K562 (cell line): Measurements from ENCODE around the gene NCF2.

ENCODE experiments used
- EP300 ChIP-seq: IDR thresholded peaks from 2 replicates; pipeline ENCODE4 v1.6.1; 2012; ENCODE audit warnings: low read length, improper control_type of control experiment
- PHF8 ChIP-seq: fragments of 200-600 bp; sonication (generic); IDR thresholded peaks from 2 replicates; pipeline ENCODE4 v1.6.1; 2012; ENCODE audit warnings: mixed run types, mild to moderate bottlenecking, inconsistent platforms, low read length, moderate library complexity, borderline replicate concordance
- POLR2AphosphoS5 ChIP-seq: IDR thresholded peaks from 2 replicates; pipeline ENCODE4 v1.6.1; 2011; ENCODE audit warnings: mild to moderate bottlenecking, low read depth, low read length, moderate library complexity; ENCODE audit not compliant: control insufficient read depth, insufficient read depth

- TF ChIP-seq PHF8 (no peak), POLR2AphosphoS5 (no peak), EP300 (no peak)
These were observed 6.8 kb downstream of the NCF2 start for GRCh38 chr1:183583466-183583865.
